ENCODE data around the gene TXNRD3. TPM values are rescaled to one million over a fixed set of nuclear protein-coding genes. Genes with fewer than 3 reads are reported as not detected.

TXNRD3 gene
- total RNA-seq, 4 donors from 2014 or later: 1.4 to 11.6 (median 2.8) TPM

GRCh38 chr3:126557415-126557745, 97.5 kb downstream of the TXNRD3 start:
- no peaks in the 10 kb centered on the region for H3K9me3 ChIP-seq
- no peaks in the 10 kb centered on the region for H3K4me1 ChIP-seq
- DNase-seq: peak; percentile 8 to 40 (median 38)
- no peak overlapping the region for H3K27ac ChIP-seq
- no peaks in the 10 kb centered on the region for H3K36me3 ChIP-seq
- H3K4me3 ChIP-seq: no peak overlapping the region
- TF ChIP-seq POLR2A (IDR thresholded peaks at IDR 0.05) (no peak), CTCF (IDR thresholded peaks at IDR 0.05) (no peak)
- no peaks in the 10 kb centered on the region for H3K27me3 ChIP-seq

Small RNA genes lying within 50 kb of the gene (small RNA-seq; reads per million reads assigned to genes)
- 0 to 0.12 reads per million in 2 donors for gene RNA5SP138

Other genes with a start within 250 kb of the TXNRD3 start
- gene ZXDC, start 179.2 kb downstream of the TXNRD3 start, total RNA-seq: 10 to 100 TPM; 44.1 to 99.8 (median 67.5) TPM
- gene UROC1, start 137.4 kb downstream of the TXNRD3 start, total RNA-seq: not detected
- gene CHST13, start 131.0 kb downstream of the TXNRD3 start, total RNA-seq: 1 to 10 TPM in 2 of 4 donors, not detected in 2; 2.8 to 2.9 TPM
- not detected for gene C3orf22, start 96.2 kb downstream of the TXNRD3 start, total RNA-seq
- gene CHCHD6, start 49.1 kb upstream of the TXNRD3 start, total RNA-seq: 10 to 100 TPM in 1 of 4 donors, 1 to 10 TPM in 3; 2.4 to 44.6 (median 5.1) TPM

Measured in Peyer's patch (tissue), 4 donors.